Ishikawa (cell line): Measurements from ENCODE around the gene TANK.

Source experiments
- CEBPB ChIP-seq: IDR thresholded peaks from 2 replicates; pipeline ENCODE4 v1.6.1; 2012
- CREB1 ChIP-seq: IDR thresholded peaks from 2 replicates; pipeline ENCODE4 v1.6.1; 2012; ENCODE audit warnings: low read depth
- EGR1 ChIP-seq: IDR thresholded peaks from 2 replicates; pipeline ENCODE4 v1.6.1; 2012
- EP300 ChIP-seq: IDR thresholded peaks from 2 replicates; pipeline ENCODE4 v1.6.1; 2012; ENCODE audit warnings: borderline replicate concordance
- FOXM1 ChIP-seq: IDR thresholded peaks from 2 replicates; pipeline ENCODE4 v1.6.1; 2012; ENCODE audit warnings: low read depth, borderline replicate concordance
- MAX ChIP-seq: IDR thresholded peaks from 2 replicates; pipeline ENCODE4 v1.6.1; 2012
- NFIC ChIP-seq: IDR thresholded peaks from 2 replicates; pipeline ENCODE4 v1.6.1; 2012
- RAD21 ChIP-seq: IDR thresholded peaks from 2 replicates; pipeline ENCODE4 v1.6.1; 2012; ENCODE audit warnings: low read depth
- REST ChIP-seq: IDR thresholded peaks from 2 replicates; pipeline ENCODE4 v1.6.1; 2012; ENCODE audit warnings: low read depth, mild to moderate bottlenecking
- TAF1 ChIP-seq: IDR thresholded peaks from 2 replicates; pipeline ENCODE4 v1.6.1; 2012; ENCODE audit warnings: low read depth, mild to moderate bottlenecking
- TCF12 ChIP-seq: IDR thresholded peaks from 2 replicates; pipeline ENCODE4 v1.6.1; 2012; ENCODE audit warnings: low read depth
- TEAD4 ChIP-seq: IDR thresholded peaks from 2 replicates; pipeline ENCODE4 v1.6.1; 2012
- USF1 ChIP-seq: IDR thresholded peaks from 2 replicates; pipeline ENCODE4 v1.6.1; 2012
- YY1 ChIP-seq: IDR thresholded peaks from 2 replicates; pipeline ENCODE4 v1.6.1; 2012; ENCODE audit warnings: low read depth
- ZBTB7A ChIP-seq: IDR thresholded peaks from 2 replicates; pipeline ENCODE4 v1.6.1; 2012; ENCODE audit warnings: low read depth

Gene TANK

DNA sequence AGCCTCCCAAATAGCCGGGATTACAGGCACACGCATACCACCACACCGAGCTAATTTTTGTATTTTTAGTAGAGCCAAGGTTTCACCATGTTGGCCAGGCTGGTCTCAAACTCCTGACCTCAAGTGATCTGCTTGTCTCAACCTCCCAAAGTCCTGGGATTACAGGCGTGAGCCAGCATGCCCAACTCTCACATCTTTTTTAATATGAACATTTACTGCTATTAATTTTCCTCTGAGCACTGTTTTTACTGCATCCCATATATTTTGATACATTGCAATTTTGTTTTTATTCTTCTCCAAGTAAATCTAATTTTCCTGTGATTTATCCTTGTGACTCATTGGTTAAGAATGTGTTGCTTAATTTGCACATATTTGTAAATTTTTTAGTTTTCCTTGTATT is 9.5 kb upstream of the TANK start:
- TF ChIP-seq TCF12 = no peak

DNA sequence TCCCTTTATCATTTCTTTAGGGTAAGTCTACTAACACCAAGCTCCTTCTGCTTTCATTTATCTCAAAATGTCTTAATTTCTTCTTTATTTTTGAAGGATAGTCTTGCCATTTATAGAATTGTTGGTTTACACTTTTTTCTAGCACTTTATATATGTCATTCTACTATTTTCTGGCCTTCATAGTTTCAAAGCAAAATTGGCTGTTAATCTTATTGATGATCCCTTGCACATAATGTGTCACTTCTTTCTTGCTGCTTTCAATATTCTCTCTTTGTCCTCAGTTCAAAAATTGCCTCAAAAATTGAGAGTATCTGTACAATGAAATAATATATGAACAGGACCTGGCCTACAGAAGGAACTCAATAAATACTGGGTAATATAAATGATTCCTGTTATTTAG is 7.9 kb upstream of the TANK start:
- TF ChIP-seq REST (no peak), FOXM1 (no peak), RAD21 (no peak), EGR1 (no peak), CEBPB (no peak), NFIC (no peak), TCF12 (no peak), MAX (no peak), USF1 (no peak), TEAD4 (no peak), ZBTB7A (no peak), TAF1 (no peak), EP300 (no peak), CREB1 (no peak), YY1 (no peak)

DNA sequence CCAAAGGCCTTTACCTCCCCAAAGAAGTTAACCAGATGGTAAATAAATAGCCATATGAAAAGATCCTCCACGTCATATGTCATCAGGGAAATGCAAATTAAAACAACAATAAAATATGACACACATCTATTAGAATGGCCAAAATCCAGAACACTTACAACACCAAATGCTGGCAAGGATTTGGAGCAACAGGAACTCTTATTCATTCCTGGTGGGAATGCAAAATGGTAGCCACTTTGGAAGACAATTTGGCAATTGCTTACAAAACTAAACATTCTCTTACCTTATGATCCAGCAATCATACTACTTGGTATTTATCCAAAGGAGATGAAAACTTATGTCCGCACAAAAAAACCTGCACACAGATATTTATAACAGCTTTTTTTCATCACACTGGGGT is 1.3 kb upstream of the TANK start:
- no peak for TF ChIP-seq ZBTB7A
- TF ChIP-seq FOXM1 = no peak
- TF ChIP-seq TAF1 = no peak
- TF ChIP-seq REST = no peak
- no peak for TF ChIP-seq CEBPB
- TF ChIP-seq MAX = no peak
- TF ChIP-seq TEAD4 = no peak

- no peak for TF ChIP-seq YY1
- TF ChIP-seq RAD21 = no peak
- no peak for TF ChIP-seq NFIC
- TF ChIP-seq MAX = no peak
- no peak for TF ChIP-seq TAF1
- TF ChIP-seq USF1 = no peak
- no peak for TF ChIP-seq CEBPB
- no peak for TF ChIP-seq EGR1
- TF ChIP-seq CREB1 = no peak
- TF ChIP-seq EP300 = no peak
- no peak for TF ChIP-seq TCF12
- TF ChIP-seq TEAD4 = no peak
- TF ChIP-seq ZBTB7A = no peak
- TF ChIP-seq FOXM1 = no peak
- TF ChIP-seq REST = no peak
These were observed 587 bp upstream of the TANK start for GRCh38 chr2:161159456-161160225.
